BLaER1 (cell line): ENCODE results near the gene MAD1L1.
A peak's percentile ranks its signal among the peaks of the same experiment; 100 is the strongest.

Experiments
- H3K27ac ChIP-seq: shearing (Covaris generic); formaldehyde crosslinking; 2 replicates; pipeline ENCODE4 v1.8.1; 2022
- H3K27me3 ChIP-seq: shearing (Covaris generic); formaldehyde crosslinking; 2 replicates; pipeline ENCODE4 v1.8.1; 2022
- H3K36me3 ChIP-seq: shearing (Covaris generic); formaldehyde crosslinking; 2 replicates; pipeline ENCODE4 v1.8.1; 2022
- H3K4me1 ChIP-seq: shearing (Covaris generic); formaldehyde crosslinking; 2 replicates; pipeline ENCODE4 v1.8.1; 2022
- H3K4me2 ChIP-seq: shearing (Covaris generic); formaldehyde crosslinking; 2 replicates; pipeline ENCODE4 v1.8.1; 2022
- H3K4me3 ChIP-seq: shearing (Covaris generic); formaldehyde crosslinking; 2 replicates; pipeline ENCODE4 v1.8.1; 2022
- H3K9ac ChIP-seq: shearing (Covaris generic); formaldehyde crosslinking; 2 replicates; pipeline ENCODE4 v1.8.1; 2022
- H3K9me3 ChIP-seq: shearing (Covaris generic); formaldehyde crosslinking; 2 replicates; pipeline ENCODE4 v1.8.1; 2022
- H4K20me1 ChIP-seq: shearing (Covaris generic); formaldehyde crosslinking; 2 replicates; pipeline ENCODE4 v1.8.1; 2022
- Cebpa-rat ChIP-seq: shearing (Covaris generic); IDR thresholded peaks from 2 replicates; pipeline ENCODE4 v1.8.1; 2022

The MAD1L1 gene

DNA sequence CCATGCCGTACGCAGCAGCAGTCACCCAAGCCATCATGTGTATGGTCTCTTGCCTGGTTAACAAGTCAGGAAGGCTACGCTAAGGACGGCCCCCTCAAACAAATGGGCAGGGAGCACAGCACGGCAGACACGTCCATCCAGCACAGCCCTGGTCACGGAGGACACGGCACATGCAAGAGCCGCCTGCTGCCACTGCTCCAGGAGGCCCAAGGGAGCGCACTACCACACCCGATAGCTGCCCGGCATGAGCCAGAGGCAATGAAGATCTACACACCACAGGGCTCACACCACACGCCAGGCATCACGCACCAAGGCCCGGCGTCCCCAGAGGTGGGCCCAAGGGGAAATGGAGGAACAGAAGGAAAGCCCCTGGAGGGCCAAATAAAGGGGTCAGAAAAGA lies 134.2 kb downstream of the MAD1L1 start:
- H4K20me1 ChIP-seq: peaks cover 81% of the 10 kb centered on the region
- peaks cover 29% of the 10 kb centered on the region for H3K36me3 ChIP-seq
- peak overlapping the region; percentile 87 for H3K4me2 ChIP-seq
- H3K9ac ChIP-seq: peak overlapping the region; percentile 54
- TF ChIP-seq Cebpa-rat: no peak
- peaks cover 100% of the 10 kb centered on the region for H3K4me1 ChIP-seq
- no peaks in the 10 kb centered on the region for H3K27me3 ChIP-seq
- H3K9me3 ChIP-seq: no peaks in the 10 kb centered on the region
- H3K27ac ChIP-seq: peak overlapping the region; percentile 78
- no peak overlapping the region; the same call in 1 of the 2 replicates for H3K4me3 ChIP-seq

DNA sequence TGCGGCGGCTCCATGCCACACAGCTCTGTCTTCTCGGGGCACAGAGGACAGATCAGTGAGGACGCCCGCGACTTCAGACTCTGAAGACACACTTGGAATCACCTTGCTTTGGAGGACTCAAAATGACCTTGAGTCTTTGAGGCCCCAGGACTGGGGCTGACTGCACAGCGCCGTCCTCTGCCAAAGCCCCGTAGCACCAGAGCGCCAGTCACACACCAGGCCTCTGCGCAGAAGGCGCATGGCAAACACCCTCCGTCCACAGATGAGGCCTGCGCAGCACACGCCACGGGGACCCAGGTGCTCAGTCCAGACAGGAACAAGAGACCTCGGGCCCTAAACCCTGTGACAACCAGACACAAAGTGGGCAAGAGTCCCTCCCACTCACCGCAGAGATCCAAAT lies 134.7 kb downstream of the MAD1L1 start:
- TF ChIP-seq Cebpa-rat: no peak
- H3K4me2 ChIP-seq: peak overlapping the region; percentile 87
- H3K27ac ChIP-seq: peak overlapping the region; percentile 78
- H3K27me3 ChIP-seq: no peaks in the 10 kb centered on the region
- H4K20me1 ChIP-seq: peaks cover 82% of the 10 kb centered on the region
- H3K9me3 ChIP-seq: no peaks in the 10 kb centered on the region
- H3K9ac ChIP-seq: peak overlapping the region; percentile 54
- H3K36me3 ChIP-seq: peaks cover 31% of the 10 kb centered on the region
- no peak overlapping the region; the same call in 1 of the 2 replicates for H3K4me3 ChIP-seq
- H3K4me1 ChIP-seq: peaks cover 100% of the 10 kb centered on the region

DNA sequence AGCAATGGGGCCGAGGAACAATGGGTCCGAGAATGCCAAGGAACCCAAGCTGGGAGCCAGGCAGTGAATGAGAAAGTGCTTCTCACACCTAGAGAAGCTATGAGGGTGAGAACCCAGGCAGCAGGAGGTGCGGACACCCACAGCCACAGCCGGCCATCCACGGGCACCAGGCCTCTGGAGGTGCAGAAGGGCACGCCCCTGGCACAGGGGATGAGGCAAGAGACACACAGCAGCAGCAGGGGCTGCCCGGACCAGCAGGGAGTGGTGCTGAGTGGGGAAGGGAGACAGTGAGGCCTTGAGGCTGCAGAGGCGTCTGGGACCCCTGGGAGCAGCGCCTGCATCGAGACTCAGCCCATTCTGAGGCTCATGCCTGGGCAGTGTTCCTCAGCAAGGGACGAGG lies 135.3 kb downstream of the MAD1L1 start:
- H3K9ac ChIP-seq: peak overlapping the region; percentile 54
- peak overlapping the region; percentile 87 for H3K4me2 ChIP-seq
- H4K20me1 ChIP-seq: peaks cover 82% of the 10 kb centered on the region
- peaks cover 94% of the 10 kb centered on the region for H3K4me1 ChIP-seq
- TF ChIP-seq Cebpa-rat: no peak
- H3K27me3 ChIP-seq: no peaks in the 10 kb centered on the region
- no peaks in the 10 kb centered on the region for H3K9me3 ChIP-seq
- H3K27ac ChIP-seq: peak overlapping the region; percentile 78
- no peak overlapping the region for H3K4me3 ChIP-seq
- H3K36me3 ChIP-seq: peaks cover 30% of the 10 kb centered on the region

DNA sequence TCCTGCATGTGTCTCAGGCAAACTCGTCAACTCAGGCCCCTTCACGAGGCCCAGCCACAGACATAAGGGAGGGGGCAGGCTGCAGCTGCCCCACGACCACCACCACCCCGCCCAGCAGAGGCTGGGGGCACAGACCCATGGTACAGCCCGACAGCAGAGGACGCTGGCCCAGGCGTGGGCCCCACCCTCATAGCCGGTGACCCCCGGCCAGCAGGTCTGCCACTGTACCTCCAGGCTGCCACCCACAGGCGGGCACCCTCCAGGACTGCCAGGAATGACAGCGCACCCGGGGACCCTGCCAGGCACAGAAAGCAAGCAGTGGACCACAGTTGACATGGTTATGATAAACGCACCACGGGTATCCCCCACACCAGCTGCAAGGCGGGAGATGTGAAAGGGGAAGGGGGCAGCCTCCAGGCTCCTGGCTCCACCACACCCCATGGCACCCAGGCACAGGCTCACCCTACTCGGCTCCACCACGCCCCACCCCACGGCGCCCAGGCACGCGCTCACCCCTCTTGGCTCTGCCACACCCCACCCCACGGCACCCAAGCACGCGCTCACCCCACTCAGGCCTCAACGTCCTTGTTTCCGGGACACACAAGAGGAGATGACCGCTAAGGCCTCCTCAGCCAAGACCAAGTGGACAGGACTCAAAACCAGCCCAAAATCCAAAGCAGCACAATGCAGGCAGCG lies 135.9 kb downstream of the MAD1L1 start:
- Histone ChIP-seq H3K4me2 (peak overlapping the region; percentile 87), H3K27ac (peak overlapping the region; percentile 78), H3K36me3 (peaks cover 34% of the 10 kb centered on the region), H3K9ac (peak overlapping the region; percentile 54; the same call in 1 of the 2 replicates), H3K27me3 (no peaks in the 10 kb centered on the region), H3K9me3 (peaks cover 5% of the 10 kb centered on the region; the same call in 1 of the 2 replicates), H3K4me1 (peaks cover 88% of the 10 kb centered on the region), H3K4me3 (no peak overlapping the region), H4K20me1 (peaks cover 82% of the 10 kb centered on the region)
- no peak for TF ChIP-seq Cebpa-rat

DNA sequence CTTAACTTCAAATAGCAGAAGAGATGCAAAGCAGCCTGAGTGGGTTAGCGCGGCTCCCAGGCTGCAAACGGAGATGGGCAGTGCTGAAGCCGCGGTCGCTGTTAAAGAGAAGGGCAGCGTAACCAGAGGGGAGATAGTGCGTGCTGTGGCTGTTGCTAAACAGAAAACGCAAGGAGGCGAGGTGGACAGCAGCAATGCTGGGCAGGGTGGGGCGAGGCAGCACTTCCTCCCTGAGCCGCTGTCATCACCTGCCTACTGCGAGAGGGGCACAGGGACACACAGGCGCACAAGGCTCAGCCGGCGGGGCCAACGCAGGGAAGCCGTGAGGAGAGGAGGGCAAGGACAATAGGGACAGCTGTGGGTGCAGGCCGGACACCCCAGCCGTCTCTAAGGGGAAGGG lies 137.3 kb downstream of the MAD1L1 start:
- Histone ChIP-seq H3K27me3 (no peaks in the 10 kb centered on the region), H4K20me1 (peaks cover 69% of the 10 kb centered on the region), H3K4me1 (peaks cover 74% of the 10 kb centered on the region), H3K4me2 (peak overlapping the region; percentile 87), H3K9me3 (peaks cover 7% of the 10 kb centered on the region; the same call in 1 of the 2 replicates), H3K27ac (peak overlapping the region; percentile 78; the same call in 1 of the 2 replicates), H3K4me3 (no peak overlapping the region), H3K36me3 (peaks cover 47% of the 10 kb centered on the region), H3K9ac (0 out of 2 replicates have a peak overlapping the region, but pooled peaks have one; percentile 48)
- no peak for TF ChIP-seq Cebpa-rat

DNA sequence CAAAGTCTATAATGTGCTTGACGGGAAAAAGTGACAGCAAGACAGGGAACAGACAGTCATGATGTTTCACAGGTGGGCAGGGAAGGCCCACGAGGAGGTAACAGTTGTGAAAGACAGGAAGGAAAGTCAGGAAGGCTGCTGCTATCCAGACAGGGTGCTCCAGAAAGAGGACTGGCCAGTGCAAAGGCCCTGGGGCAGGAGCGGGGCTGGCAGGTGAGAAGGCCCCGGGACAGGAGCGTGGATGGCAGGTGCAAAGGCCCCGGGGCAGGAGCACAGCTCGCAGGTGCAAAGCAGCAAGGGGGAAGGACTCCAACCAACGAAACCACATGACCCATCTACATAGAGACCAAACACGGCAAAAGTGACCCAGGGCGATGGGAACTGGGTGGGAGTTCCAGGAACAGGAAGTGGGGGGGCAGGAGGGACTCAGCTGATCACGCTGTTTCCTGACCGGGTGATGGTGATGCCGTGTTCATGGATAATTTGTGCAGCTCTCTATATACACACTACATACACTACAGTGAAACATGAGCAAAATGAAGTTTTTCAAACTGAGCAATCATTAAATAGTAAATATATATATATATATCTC lies 138.2 kb downstream of the MAD1L1 start:
- Histone ChIP-seq H4K20me1 (peaks cover 62% of the 10 kb centered on the region), H3K27me3 (no peaks in the 10 kb centered on the region), H3K9ac (no peak overlapping the region), H3K4me3 (no peak overlapping the region), H3K9me3 (peaks cover 7% of the 10 kb centered on the region; the same call in 1 of the 2 replicates), H3K27ac (no peak overlapping the region), H3K4me2 (peak overlapping the region; percentile 49; the same call in 1 of the 2 replicates), H3K4me1 (peaks cover 65% of the 10 kb centered on the region), H3K36me3 (peaks cover 54% of the 10 kb centered on the region)
- no peak for TF ChIP-seq Cebpa-rat

DNA sequence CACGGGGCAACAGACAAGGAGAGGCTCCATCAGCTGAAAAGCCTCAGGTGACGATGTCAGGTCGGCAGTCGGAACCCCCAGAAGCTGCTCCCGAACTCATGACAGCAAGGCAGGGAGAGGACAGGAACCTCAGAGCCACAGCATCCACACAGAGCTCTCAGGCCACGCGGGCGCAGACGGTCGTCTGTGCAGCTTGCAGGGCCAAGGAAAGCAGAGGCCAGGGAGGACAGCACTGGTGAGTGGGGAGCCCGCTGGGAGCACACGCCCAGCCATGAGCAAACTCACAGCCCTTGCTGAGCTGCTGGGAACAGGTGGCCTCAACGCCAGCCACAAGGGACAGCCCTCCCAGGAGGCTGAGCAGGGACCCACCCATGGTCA lies 138.9 kb downstream of the MAD1L1 start:
- Histone ChIP-seq H3K4me3 (no peak overlapping the region), H3K9me3 (peaks cover 7% of the 10 kb centered on the region; the same call in 1 of the 2 replicates), H3K27me3 (no peaks in the 10 kb centered on the region), H3K36me3 (peaks cover 54% of the 10 kb centered on the region), H3K4me2 (peak overlapping the region; percentile 49), H4K20me1 (peaks cover 58% of the 10 kb centered on the region), H3K27ac (peak overlapping the region; percentile 33; the same call in 1 of the 2 replicates), H3K4me1 (peaks cover 62% of the 10 kb centered on the region), H3K9ac (0 out of 2 replicates have a peak overlapping the region, but pooled peaks have one; percentile 4)
- TF ChIP-seq Cebpa-rat: no peak

DNA sequence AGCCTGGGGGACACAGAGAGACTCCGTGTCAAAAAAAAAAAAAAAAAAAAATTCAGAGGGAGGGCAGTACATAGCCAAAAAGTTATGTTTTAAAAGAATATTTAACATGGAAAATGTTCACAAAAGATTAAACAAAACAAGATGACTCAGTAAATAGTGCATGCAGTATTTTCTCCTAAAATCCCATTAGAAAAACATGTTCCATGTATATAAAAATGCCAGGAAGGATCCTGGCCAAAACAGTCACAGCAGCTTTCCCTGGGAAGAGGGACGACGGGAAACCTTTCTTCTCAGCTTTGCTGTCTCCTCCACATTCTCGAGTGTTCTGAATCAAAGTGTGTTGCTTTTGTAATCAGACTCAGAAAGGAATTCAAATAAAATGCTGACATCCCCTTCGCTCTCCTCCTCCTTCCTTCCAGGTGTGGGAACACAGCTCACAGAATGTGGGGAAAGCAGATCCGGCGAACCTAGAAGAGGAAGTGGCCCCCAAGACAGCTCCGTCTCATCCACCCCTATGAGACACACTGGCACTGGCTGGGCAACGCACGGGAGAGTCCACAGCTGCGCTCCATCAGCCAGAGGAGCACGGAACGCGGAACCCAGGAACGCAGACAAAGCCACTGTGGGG lies 139.4 kb downstream of the MAD1L1 start:
- peak overlapping the region; percentile 49 for H3K4me2 ChIP-seq
- H3K9me3 ChIP-seq: peaks cover 7% of the 10 kb centered on the region; the same call in 1 of the 2 replicates
- no peak overlapping the region for H3K4me3 ChIP-seq
- no peaks in the 10 kb centered on the region for H3K27me3 ChIP-seq
- peaks cover 58% of the 10 kb centered on the region for H4K20me1 ChIP-seq
- no peak for TF ChIP-seq Cebpa-rat
- peak overlapping the region; percentile 33; the same call in 1 of the 2 replicates for H3K27ac ChIP-seq
- H3K36me3 ChIP-seq: peaks cover 54% of the 10 kb centered on the region
- peaks cover 62% of the 10 kb centered on the region for H3K4me1 ChIP-seq
- 0 out of 2 replicates have a peak overlapping the region, but pooled peaks have one; percentile 4 for H3K9ac ChIP-seq

DNA sequence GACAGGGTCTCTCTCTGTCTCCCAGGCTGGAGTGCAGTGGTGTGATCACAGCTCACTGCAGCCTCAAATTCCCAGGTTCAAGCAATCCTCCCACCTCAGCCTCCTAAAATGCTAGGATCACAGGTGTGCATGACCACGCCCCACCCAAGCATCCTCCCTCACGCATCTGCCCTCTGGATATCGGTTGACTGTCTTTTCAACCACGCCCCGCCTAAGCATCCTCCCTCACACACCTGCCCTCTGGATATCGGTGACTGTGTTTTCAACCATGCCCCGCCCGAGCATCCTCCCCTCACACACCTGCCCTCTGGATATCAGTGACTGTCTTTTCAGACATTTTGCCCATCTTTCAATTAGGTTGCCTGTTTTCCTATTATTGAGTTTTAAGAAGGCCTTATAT lies 140.5 kb downstream of the MAD1L1 start:
- Histone ChIP-seq H3K4me1 (peaks cover 62% of the 10 kb centered on the region), H4K20me1 (peaks cover 58% of the 10 kb centered on the region)

More for the DNA sequence above, 140.5 kb downstream of the MAD1L1 start:
- H3K9me3 ChIP-seq: peaks cover 7% of the 10 kb centered on the region; the same call in 1 of the 2 replicates
- no peaks in the 10 kb centered on the region for H3K27me3 ChIP-seq
- H3K27ac ChIP-seq: no peak overlapping the region
- H3K9ac ChIP-seq: no peak overlapping the region
- peaks cover 54% of the 10 kb centered on the region for H3K36me3 ChIP-seq
- no peak for TF ChIP-seq Cebpa-rat
- H3K4me3 ChIP-seq: no peak overlapping the region
- no peak overlapping the region for H3K4me2 ChIP-seq
